Activated gamma-delta T cell treated with anti-CD3 and anti-CD28 coated beads, Interleukin-2, amount 50 U/mL, for 16 hours (primary cell): ENCODE data around the gene ACAP2.
A peak's percentile ranks its signal among the peaks of the same experiment; 100 is the strongest.
"Not testable (repeated sequence)": the region's sequence is repeated elsewhere in the genome, so short reads cannot be mapped to it uniquely, and the experiment has no call there.

Source experiments
- DNase-seq: peaks from one replicate; pipeline ENCODE4 v3.0.0-alpha.2; 2020; ENCODE audit warnings: low read depth

ACAP2 gene

GRCh38 chr3:195441992-195442572 lies 738 bp downstream of the ACAP2 start:
- peak; percentile 28 for DNase-seq

- no peak for DNase-seq
Observed at GRCh38 chr3:195441476-195441991, 1.3 kb downstream of the ACAP2 start.

- no peak for DNase-seq
Observed at GRCh38 chr3:195441051-195441450, 1.8 kb downstream of the ACAP2 start.

- DNase-seq: no peak
Observed at GRCh38 chr3:195440379-195440778, 2.4 kb downstream of the ACAP2 start.

GRCh38 chr3:195438371-195438770 lies 4.4 kb downstream of the ACAP2 start:
- no peak for DNase-seq

GRCh38 chr3:195425849-195426248 lies 17.0 kb downstream of the ACAP2 start:
- no peak for DNase-seq

- DNase-seq: no peak
Observed at GRCh38 chr3:195423818-195424217, 19.0 kb downstream of the ACAP2 start.

GRCh38 chr3:195421400-195421799 lies 21.4 kb downstream of the ACAP2 start:
- no peak for DNase-seq

- no peak for DNase-seq
Observed at GRCh38 chr3:195416795-195417194, 26.0 kb downstream of the ACAP2 start.

- DNase-seq: no peak
Observed at GRCh38 chr3:195411836-195412235, 31.0 kb downstream of the ACAP2 start.

- no peak for DNase-seq
Observed at GRCh38 chr3:195410546-195410945, 32.3 kb downstream of the ACAP2 start.

- no peak for DNase-seq
Observed at GRCh38 chr3:195407531-195408409, 35.0 kb downstream of the ACAP2 start.

GRCh38 chr3:195405651-195406050 lies 37.2 kb downstream of the ACAP2 start:
- no peak for DNase-seq

GRCh38 chr3:195403841-195404408 lies 38.9 kb downstream of the ACAP2 start:
- no peak for DNase-seq

- DNase-seq: no peak
Observed at GRCh38 chr3:195403244-195403643, 39.6 kb downstream of the ACAP2 start.

GRCh38 chr3:195401943-195402342 lies 40.9 kb downstream of the ACAP2 start:
- no peak for DNase-seq

- not testable (repeated sequence) for DNase-seq
Observed at GRCh38 chr3:195398460-195398859, 44.4 kb downstream of the ACAP2 start.

GRCh38 chr3:195397524-195397923 lies 45.3 kb downstream of the ACAP2 start:
- DNase-seq: no peak

GRCh38 chr3:195395208-195395816 lies 47.5 kb downstream of the ACAP2 start:
- DNase-seq: no peak

- DNase-seq: no peak
Observed at GRCh38 chr3:195394700-195395099, 48.1 kb downstream of the ACAP2 start.

GRCh38 chr3:195394024-195394423 lies 48.8 kb downstream of the ACAP2 start:
- no peak for DNase-seq

- no peak for DNase-seq
Observed at GRCh38 chr3:195388380-195388779, 54.4 kb downstream of the ACAP2 start.

- DNase-seq: no peak
Observed at GRCh38 chr3:195386739-195387138, 56.1 kb downstream of the ACAP2 start.
